Stimulated activated CD8-positive, alpha-beta memory T cell treated with anti-CD3 and anti-CD28 coated beads, Interleukin-12 subunit alpha, Interleukin-12 subunit beta, amount 100 ng/mL, for 24 hours (primary cell): ENCODE data around the gene PRR7.

Experiments
- DNase-seq: peaks from one replicate; pipeline ENCODE4 v3.0.0-alpha.2; 2020; ENCODE audit errors: extremely low read depth

Gene PRR7

GRCh38 chr5:177452688-177453638 lies 6.3 kb downstream of the PRR7 start:
- no peak for DNase-seq

- no peak for DNase-seq
Measured at GRCh38 chr5:177453852-177454396, 7.3 kb downstream of the PRR7 start.

GRCh38 chr5:177454397-177455035 lies 7.9 kb downstream of the PRR7 start:
- DNase-seq: peak; percentile 85

- peak; percentile 79 for DNase-seq
Measured at GRCh38 chr5:177455036-177455660, 8.5 kb downstream of the PRR7 start.

GRCh38 chr5:177455661-177456590 lies 9.3 kb downstream of the PRR7 start:
- peak; percentile 93 for DNase-seq

- no peak for DNase-seq
Measured at GRCh38 chr5:177456591-177456964, 10.0 kb downstream of the PRR7 start.

- DNase-seq: no peak
Measured at GRCh38 chr5:177456976-177457851, 10.6 kb downstream of the PRR7 start.

GRCh38 chr5:177457852-177458681 lies 11.5 kb downstream of the PRR7 start:
- DNase-seq: no peak

GRCh38 chr5:177458912-177459350 lies 12.3 kb downstream of the PRR7 start:
- no peak for DNase-seq

GRCh38 chr5:177459357-177459756 lies 12.7 kb downstream of the PRR7 start:
- DNase-seq: no peak

GRCh38 chr5:177459819-177460628 lies 13.4 kb downstream of the PRR7 start:
- DNase-seq: no peak

GRCh38 chr5:177462021-177462670 lies 15.5 kb downstream of the PRR7 start:
- DNase-seq: no peak

GRCh38 chr5:177465044-177465443 lies 18.4 kb downstream of the PRR7 start:
- DNase-seq: no peak

GRCh38 chr5:177466861-177467260 lies 20.2 kb downstream of the PRR7 start:
- no peak for DNase-seq

- no peak for DNase-seq
Measured at GRCh38 chr5:177467436-177467835, 20.8 kb downstream of the PRR7 start.

GRCh38 chr5:177468329-177468684 lies 21.7 kb downstream of the PRR7 start:
- DNase-seq: no peak

GRCh38 chr5:177468685-177469628 lies 22.3 kb downstream of the PRR7 start:
- DNase-seq: no peak
